ENCODE measurements around the gene BMP10.

DNA sequence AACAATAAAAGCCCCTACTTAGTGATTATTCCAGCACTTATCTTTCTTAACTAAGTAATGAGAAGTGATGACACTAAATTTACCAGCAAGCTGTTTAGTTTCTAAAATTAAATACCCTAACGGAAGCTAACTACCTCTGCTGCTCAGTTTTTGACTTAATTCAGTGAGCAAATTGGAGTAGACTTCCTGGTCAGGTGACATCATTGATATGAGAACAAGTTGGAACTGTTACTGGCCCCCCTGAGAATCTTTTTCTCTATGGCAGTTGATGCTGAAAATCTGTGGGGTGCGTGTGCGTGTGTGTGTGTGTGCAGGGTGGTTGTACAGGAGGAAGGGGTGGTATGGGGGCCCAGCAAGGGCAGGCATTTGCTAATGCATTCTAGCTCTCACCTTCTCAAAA is 35.5 kb upstream of the BMP10 start:
- TF ChIP-seq CTCF (conservative IDR thresholded peaks at IDR 0.05; ENCODE audit: low read length) (no peak), EZH2phosphoT487 (IDR thresholded peaks at IDR 0.05; ENCODE audit: borderline replicate concordance, low read depth, low read length) (no peak)

Data from OCI-LY7 (cell line).